HG03520 (cell line): ENCODE data around the gene OR4C16.

Experiments used
- ATAC-seq: cut with Tn5 transposase; IDR thresholded peaks from one replicate; pipeline ENCODE4 v1.9.1; 2021; ENCODE audit warnings: mild to moderate bottlenecking, moderate library complexity; ENCODE audit not compliant: unreplicated experiment

OR4C16 gene, protein sequence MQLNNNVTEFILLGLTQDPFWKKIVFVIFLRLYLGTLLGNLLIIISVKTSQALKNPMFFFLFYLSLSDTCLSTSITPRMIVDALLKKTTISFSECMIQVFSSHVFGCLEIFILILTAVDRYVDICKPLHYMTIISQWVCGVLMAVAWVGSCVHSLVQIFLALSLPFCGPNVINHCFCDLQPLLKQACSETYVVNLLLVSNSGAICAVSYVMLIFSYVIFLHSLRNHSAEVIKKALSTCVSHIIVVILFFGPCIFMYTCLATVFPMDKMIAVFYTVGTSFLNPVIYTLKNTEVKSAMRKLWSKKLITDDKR

DNA sequence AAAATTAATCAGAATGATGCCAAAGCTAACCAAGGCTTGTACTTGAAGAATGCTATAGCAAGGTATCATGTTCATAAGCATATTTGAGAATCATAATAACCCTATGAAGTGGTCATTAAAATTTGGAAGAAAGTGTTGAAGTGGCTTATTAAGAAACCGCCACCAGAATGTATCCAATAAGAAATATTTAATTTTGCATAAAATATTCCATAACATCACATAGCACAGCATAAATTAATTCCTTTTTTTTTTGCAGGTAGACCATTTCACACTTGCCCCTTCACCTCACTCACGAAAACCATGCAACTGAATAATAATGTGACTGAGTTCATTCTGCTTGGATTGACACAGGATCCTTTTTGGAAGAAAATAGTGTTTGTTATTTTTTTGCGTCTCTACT lies at the start of gene OR4C16:
Gene OR4C16 (plus strand): TSS at position 301 of the 400 bp plus-strand sequence. CDS start 0 bp downstream, at position 301.
- no peak for ATAC-seq

DNA sequence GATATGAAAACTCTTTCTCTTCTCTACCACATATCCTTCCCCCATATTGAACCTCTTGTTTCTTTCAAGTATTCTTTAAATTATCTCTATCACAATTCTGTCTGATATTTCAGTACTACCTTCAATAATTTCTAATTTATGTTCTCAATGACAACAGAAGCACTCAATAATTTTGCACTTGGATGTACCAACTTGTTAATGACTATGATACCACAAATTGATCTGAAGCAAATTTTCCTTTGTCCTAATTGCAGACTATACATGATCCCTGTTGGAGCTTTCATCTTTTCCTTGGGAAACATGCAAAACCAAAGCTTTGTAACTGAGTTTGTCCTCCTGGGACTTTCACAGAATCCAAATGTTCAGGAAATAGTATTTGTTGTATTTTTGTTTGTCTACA lies 17.8 kb upstream of the OR4C16 start, which contains the start of gene OR4C15:
Gene OR4C15 (plus strand): TSS at position 301 of the 400 bp plus-strand sequence. CDS start 0 bp downstream, at position 301.
- no peak for ATAC-seq

DNA sequence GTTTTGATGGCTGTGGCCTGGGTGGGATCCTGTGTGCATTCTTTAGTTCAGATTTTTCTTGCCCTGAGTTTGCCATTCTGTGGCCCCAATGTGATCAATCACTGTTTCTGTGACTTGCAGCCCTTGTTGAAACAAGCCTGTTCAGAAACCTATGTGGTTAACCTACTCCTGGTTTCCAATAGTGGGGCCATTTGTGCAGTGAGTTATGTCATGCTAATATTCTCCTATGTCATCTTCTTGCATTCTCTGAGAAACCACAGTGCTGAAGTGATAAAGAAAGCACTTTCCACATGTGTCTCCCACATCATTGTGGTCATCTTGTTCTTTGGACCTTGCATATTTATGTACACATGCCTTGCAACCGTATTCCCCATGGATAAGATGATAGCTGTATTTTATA lies 620 bp downstream of the OR4C16 start:
- peak; percentile 93 for ATAC-seq

DNA sequence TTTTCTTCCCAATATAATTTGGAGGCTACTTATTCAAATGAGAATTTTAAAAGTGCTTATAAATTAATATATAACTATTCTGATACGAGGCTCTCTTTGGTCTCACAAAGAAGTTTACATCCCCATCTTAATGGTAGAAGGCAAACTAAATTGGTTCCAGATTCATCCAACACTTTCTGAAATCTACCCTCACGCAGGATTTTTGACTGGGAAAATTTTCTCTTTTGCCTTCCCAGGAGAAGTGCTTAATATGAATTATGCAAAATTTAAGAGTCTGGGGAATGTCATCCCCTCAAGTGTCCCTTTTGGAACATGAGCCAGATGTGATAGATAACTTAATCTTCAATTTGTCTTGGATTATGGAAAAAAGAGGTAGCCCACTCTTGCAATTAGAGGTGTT lies 35.6 kb downstream of the OR4C16 start, which contains the start of gene OR4C11:
Gene OR4C11 (minus strand): TSS at position 101 of the 400 bp plus-strand sequence. CDS start 3,272 bp downstream, outside the sequence.
- no peak for ATAC-seq
